ENCODE measurements around the gene TBC1D1.

The TBC1D1 gene

DNA sequence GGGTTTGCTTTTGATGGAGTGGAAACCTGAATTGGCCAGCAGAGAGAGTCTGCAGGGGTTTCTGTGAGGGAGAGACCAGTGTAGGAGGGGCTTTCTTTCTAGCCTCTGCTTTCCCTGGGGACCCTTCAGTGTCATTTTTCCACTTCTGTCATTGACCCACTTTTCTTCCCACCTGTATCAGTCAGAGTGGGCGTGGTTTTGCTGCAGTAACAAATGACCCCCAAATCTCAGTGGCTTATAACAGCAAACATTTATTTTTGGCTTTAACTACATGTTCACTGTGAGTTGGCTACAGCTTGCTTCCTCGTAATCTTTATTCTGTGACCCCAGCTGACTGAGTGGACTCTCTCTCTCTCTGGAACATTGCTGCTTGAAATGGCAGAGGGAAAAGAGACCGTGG is 43.7 kb downstream of the TBC1D1 start:
- H3K27me3 ChIP-seq (replicated peaks; ENCODE audit: control insufficient read depth, insufficient read depth, low read length) = no peaks in the 10 kb centered on the region
- peaks cover 4% of the 10 kb centered on the region for H3K36me3 ChIP-seq (ENCODE audit: control insufficient read depth, insufficient read depth, low read length)
- H3K4me3 ChIP-seq (replicated peaks; ENCODE audit: low read depth, low read length) = no peak overlapping the region
- TF ChIP-seq, protein P1, sequence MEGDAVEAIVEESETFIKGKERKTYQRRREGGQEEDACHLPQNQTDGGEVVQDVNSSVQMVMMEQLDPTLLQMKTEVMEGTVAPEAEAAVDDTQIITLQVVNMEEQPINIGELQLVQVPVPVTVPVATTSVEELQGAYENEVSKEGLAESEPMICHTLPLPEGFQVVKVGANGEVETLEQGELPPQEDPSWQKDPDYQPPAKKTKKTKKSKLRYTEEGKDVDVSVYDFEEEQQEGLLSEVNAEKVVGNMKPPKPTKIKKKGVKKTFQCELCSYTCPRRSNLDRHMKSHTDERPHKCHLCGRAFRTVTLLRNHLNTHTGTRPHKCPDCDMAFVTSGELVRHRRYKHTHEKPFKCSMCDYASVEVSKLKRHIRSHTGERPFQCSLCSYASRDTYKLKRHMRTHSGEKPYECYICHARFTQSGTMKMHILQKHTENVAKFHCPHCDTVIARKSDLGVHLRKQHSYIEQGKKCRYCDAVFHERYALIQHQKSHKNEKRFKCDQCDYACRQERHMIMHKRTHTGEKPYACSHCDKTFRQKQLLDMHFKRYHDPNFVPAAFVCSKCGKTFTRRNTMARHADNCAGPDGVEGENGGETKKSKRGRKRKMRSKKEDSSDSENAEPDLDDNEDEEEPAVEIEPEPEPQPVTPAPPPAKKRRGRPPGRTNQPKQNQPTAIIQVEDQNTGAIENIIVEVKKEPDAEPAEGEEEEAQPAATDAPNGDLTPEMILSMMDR (IDR thresholded peaks at IDR 0.05; ENCODE audit: insufficient read depth, low read length, poor library complexity, severe bottlenecking) = no peak
- DNase-seq (ENCODE audit: extremely low read depth, insufficient read length) = no peak

DNA sequence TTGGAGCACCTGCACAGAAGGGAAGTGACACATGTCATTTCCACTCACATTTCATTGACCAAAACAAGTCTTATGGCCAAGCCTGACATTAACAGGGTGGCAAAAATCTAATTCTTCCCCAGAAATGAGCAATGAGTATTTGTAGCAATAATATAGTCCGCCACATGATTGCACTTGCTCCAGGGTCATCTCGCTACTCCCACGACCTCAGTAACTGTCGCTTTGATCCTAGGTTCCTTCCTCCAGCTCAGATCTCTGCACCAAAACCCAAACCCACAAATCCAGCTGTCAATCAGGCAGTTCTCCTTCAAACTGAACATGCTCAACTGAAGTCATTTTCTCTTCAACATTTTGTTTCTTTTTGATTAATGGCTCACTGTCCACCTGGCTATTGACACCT is 44.1 kb downstream of the TBC1D1 start:
- no peak for DNase-seq (ENCODE audit: extremely low read depth, insufficient read length)
- no peaks in the 10 kb centered on the region for H3K27me3 ChIP-seq (replicated peaks; ENCODE audit: control insufficient read depth, insufficient read depth, low read length)
- H3K36me3 ChIP-seq (ENCODE audit: control insufficient read depth, insufficient read depth, low read length) = peaks cover 4% of the 10 kb centered on the region
- H3K4me3 ChIP-seq (replicated peaks; ENCODE audit: low read depth, low read length) = no peak overlapping the region
- TF ChIP-seq, protein P1 (IDR thresholded peaks at IDR 0.05; ENCODE audit: insufficient read depth, low read length, poor library complexity, severe bottlenecking) = no peak

DNA sequence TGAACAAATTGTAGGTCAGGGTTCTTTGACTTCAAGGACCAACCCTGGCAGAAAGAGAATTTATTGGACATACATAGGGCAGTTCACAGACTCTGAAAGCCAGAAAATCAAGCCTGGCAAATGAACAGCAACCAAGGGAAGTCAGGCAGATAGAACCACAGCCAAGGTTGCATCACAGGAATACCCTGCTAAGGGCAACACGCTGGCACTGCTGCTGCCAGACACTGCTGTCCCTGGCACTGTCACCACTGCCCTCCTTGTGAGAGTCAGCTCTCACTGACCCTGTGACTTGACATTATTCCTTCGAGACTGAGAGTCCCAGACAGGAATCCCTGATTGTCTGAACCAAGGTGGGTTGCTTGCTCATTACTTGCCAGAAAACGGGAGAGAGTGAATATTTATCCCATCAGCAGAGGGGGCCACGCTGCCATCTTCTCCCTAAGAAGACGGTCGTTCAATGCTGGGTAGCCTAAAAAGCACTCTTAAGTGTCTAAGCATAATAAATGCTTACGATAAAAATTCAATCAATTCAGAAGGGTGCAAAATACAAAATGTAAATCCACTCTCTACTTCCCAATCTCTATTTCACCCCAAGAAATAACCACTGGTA is 46.1 kb downstream of the TBC1D1 start:
- TF ChIP-seq, protein P1 (IDR thresholded peaks at IDR 0.05; ENCODE audit: insufficient read depth, low read length, poor library complexity, severe bottlenecking) = no peak
- no peak overlapping the region for H3K4me3 ChIP-seq (replicated peaks; ENCODE audit: low read depth, low read length)
- DNase-seq (ENCODE audit: extremely low read depth, insufficient read length) = no peak
- H3K36me3 ChIP-seq (ENCODE audit: control insufficient read depth, insufficient read depth, low read length) = peaks cover 4% of the 10 kb centered on the region
- H3K27me3 ChIP-seq (replicated peaks; ENCODE audit: control insufficient read depth, insufficient read depth, low read length) = no peaks in the 10 kb centered on the region

DNA sequence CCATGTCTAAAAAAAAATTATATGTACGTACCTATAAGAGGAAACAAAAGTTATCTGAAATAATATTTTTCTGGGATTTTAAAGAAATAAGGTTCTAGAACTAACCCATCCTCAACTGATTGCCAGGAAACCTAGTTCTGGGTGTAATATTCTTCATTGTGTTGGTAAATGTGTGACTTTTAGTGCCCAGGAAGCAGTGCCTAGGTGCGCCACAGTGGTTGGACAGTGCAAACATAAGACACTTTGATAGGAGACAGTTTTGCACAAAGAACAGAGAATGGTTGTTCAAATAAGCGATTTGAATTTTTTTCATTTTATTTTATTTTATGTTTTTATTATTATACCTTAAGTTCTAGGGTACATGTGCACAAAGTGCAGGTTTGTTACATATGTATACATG is 47.3 kb downstream of the TBC1D1 start:
- peaks cover 4% of the 10 kb centered on the region for H3K36me3 ChIP-seq (ENCODE audit: control insufficient read depth, insufficient read depth, low read length)
- no peak overlapping the region for H3K4me3 ChIP-seq (replicated peaks; ENCODE audit: low read depth, low read length)
- H3K27me3 ChIP-seq (replicated peaks; ENCODE audit: control insufficient read depth, insufficient read depth, low read length) = no peaks in the 10 kb centered on the region
- no peak for DNase-seq (ENCODE audit: extremely low read depth, insufficient read length)
- TF ChIP-seq, protein P1 (IDR thresholded peaks at IDR 0.05; ENCODE audit: insufficient read depth, low read length, poor library complexity, severe bottlenecking) = no peak

DNA sequence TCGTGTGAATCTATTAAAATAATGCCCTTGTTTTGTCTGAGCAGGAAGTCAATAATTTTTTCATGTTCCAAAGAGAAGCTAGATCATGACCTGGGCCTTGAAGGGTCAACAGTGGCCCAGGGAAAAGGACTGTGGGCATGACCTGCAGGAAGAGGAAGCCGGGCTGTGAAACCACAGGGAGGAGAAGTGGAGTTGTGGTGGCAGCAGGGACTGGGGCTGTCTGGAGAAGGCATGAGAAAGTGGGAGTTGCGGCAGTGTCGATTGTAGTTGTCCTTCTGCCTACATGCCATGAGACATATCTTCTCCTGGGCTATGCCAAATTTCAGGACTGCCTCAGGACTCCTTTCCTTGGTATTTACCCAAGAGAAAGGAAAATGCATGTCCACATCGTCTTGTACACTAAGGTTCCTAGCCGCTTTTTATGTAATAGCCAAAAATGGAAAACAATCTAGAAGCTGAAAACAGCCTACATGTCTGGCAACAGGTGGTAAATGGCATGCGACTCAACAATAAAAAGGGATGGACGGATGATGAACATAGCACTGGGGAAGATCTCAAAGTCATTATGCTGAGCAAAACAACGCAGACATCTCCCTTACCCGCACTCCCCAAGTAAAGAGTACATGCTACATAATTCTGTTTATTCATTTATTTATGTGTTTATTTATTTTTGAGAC is 55.8 kb downstream of the TBC1D1 start:
- TF ChIP-seq, protein P1 (IDR thresholded peaks at IDR 0.05; ENCODE audit: insufficient read depth, low read length, poor library complexity, severe bottlenecking) = no peak

More for the DNA sequence above, 55.8 kb downstream of the TBC1D1 start:
- Histone ChIP-seq H3K27me3 (replicated peaks; ENCODE audit: control insufficient read depth, insufficient read depth, low read length) (no peaks in the 10 kb centered on the region), H3K36me3 (ENCODE audit: control insufficient read depth, insufficient read depth, low read length) (no peaks in the 10 kb centered on the region), H3K4me3 (replicated peaks; ENCODE audit: low read depth, low read length) (no peak overlapping the region)
- DNase-seq (ENCODE audit: extremely low read depth, insufficient read length) = no peak
